Cardiac muscle cell (in vitro differentiated cells and primary cell): Measurements from ENCODE around the gene HLA-F. TPM values are rescaled to one million over a fixed set of nuclear protein-coding genes. Genes with fewer than 3 reads are reported as not detected.

ENCODE experiments used
- DNase-seq, 2 donors: peaks; one replicate each; pipeline versions ENCODE4 v3.0.0 to v3.0.0-alpha.2; 2010 to 2017; ENCODE audit warnings: low read depth in 1 of 2, low spot score in 1 of 2
- H3K27ac ChIP-seq: fragments of 200-600 bp; sonication (generic); 2 replicates; pipeline ENCODE4 v1.5.1; 2016
- H3K27me3 ChIP-seq: fragments of 200-600 bp; sonication (generic); 2 replicates; pipeline ENCODE4 v1.6.0; 2016; ENCODE audit warnings: control low read depth
- H3K36me3 ChIP-seq: fragments of 200-600 bp; sonication (generic); 2 replicates; pipeline ENCODE4 v1.5.1; 2016; ENCODE audit warnings: control low read depth
- H3K4me1 ChIP-seq: fragments of 200-600 bp; sonication (generic); 2 replicates; pipeline ENCODE4 v1.8.1; 2017; ENCODE audit warnings: low read depth, mild to moderate bottlenecking, mixed run types
- H3K4me3 ChIP-seq: fragments of 200-600 bp; sonication (generic); 2 replicates; pipeline ENCODE4 v1.5.1; 2016; ENCODE audit warnings: mild to moderate bottlenecking
- H3K9me3 ChIP-seq: fragments of 200-600 bp; sonication (generic); 2 replicates; pipeline ENCODE4 v1.5.1; 2017; ENCODE audit warnings: low read depth, mild to moderate bottlenecking, control low read depth
- polyA plus RNA-seq: library from polyadenylated mRNA; unstranded; fragments of >200 nt; fragmentation: Nextera tagmentation; extraction: Ambion mirVana; gene quantifications from 2 replicates; pipeline ENCODE4 v1.2.1, GENCODE V29; 2016
- total RNA-seq: library from RNA; depleted of rRNA; stranded (reverse); fragments of >200 nt; gene quantifications from 2 replicates; pipeline ENCODE4 v1.2.3, GENCODE V29; 2016
- TF ChIP-seq, protein P1 (sequence below): IDR thresholded peaks from 2 replicates; pipeline ENCODE4 v1.5.1; 2012; ENCODE audit warnings: low read depth, mild to moderate bottlenecking, low read length

The HLA-F gene
- total and polyA plus RNA-seq, 2 experiments from 2014 or later: 0.84 to 1.5 TPM

DNA sequence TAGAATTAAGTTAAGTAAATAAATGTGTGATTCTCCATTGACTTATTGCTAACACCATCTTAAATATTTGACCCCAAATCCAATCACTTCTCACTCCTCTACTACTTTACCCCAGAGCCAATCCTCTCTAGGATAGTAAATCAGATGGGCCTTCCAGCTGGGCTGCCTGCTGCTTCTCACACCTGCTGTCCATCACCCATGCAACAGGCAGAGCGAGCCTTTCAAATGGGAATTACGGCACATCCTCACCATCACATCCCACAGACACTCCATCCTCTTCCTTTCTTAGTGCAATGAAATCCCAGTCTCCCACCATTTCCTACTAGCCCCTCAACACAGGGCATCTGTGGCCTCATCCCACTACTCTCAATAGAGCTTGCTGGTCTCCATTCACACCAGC, 34.0 kb downstream of the HLA-F start:
- H3K27me3 ChIP-seq: peaks cover 6% of the 10 kb centered on the region
- TF ChIP-seq, protein P1, sequence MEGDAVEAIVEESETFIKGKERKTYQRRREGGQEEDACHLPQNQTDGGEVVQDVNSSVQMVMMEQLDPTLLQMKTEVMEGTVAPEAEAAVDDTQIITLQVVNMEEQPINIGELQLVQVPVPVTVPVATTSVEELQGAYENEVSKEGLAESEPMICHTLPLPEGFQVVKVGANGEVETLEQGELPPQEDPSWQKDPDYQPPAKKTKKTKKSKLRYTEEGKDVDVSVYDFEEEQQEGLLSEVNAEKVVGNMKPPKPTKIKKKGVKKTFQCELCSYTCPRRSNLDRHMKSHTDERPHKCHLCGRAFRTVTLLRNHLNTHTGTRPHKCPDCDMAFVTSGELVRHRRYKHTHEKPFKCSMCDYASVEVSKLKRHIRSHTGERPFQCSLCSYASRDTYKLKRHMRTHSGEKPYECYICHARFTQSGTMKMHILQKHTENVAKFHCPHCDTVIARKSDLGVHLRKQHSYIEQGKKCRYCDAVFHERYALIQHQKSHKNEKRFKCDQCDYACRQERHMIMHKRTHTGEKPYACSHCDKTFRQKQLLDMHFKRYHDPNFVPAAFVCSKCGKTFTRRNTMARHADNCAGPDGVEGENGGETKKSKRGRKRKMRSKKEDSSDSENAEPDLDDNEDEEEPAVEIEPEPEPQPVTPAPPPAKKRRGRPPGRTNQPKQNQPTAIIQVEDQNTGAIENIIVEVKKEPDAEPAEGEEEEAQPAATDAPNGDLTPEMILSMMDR: no peak
- H3K36me3 ChIP-seq: no peaks in the 10 kb centered on the region
- no peak overlapping the region for H3K27ac ChIP-seq
- H3K9me3 ChIP-seq: no peaks in the 10 kb centered on the region
- no peak overlapping the region for H3K4me3 ChIP-seq
- no peak for DNase-seq
- no peaks in the 10 kb centered on the region for H3K4me1 ChIP-seq

DNA sequence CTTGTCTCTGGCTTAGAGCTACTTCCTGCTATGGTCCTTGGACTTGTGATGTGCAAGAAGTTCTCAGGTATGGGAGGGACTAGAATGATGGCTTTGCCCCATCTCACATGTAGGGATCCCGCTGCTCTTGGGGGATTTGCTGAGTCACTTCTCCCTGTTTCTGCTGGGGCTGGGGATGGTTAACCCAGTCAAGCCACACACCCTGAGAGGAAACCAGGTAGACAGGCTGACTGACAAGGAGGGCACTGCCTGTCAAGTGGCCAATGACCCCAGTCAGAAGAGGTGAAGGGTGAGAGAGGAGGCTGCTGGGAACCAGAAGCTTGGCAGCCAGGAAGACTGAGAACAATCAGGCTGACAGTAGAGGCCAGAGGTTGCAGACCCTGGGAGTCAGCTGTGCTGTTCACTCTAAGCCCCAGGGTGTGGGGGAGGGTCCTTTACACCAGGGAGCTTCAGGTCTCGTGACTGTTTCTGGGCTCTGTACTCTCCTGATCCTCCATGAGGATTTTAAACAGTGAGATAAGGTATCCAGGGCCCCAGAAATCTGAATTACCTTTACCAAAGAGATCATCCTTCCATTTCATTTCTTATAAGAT, 34.6 kb downstream of the HLA-F start:
- Histone ChIP-seq H3K4me3 (no peak overlapping the region), H3K27me3 (peaks cover 4% of the 10 kb centered on the region), H3K27ac (no peak overlapping the region), H3K4me1 (no peaks in the 10 kb centered on the region), H3K9me3 (no peaks in the 10 kb centered on the region), H3K36me3 (no peaks in the 10 kb centered on the region)
- TF ChIP-seq, protein P1: no peak
- DNase-seq: no peak

GRCh38 chr6:29758761-29759160, 35.5 kb downstream of the HLA-F start:
- H3K9me3 ChIP-seq: no peaks in the 10 kb centered on the region
- H3K27ac ChIP-seq: no peak overlapping the region
- DNase-seq: no peak

DNA sequence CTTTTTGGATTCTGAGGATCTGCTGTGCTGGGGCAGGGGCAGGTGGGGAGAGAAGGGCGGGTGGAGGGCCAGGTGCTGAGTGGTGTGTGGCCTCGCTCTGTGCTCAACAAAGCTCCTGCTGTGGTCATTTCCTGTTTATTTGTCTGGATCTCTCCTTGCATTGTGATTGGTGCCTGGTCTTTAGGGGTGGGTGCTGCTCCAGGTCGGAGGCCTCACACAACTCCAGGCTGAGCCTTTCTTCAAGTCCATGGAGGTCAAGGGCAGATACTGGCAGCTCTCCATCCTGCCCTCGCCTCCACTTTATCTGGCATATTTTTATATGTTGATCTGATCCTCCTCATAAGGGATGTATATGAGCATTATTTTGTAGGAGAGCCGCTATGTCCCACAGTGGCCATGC, 36.2 kb downstream of the HLA-F start:
- TF ChIP-seq, protein P1: no peak
- Histone ChIP-seq H3K4me1 (no peaks in the 10 kb centered on the region), H3K36me3 (no peaks in the 10 kb centered on the region), H3K9me3 (no peaks in the 10 kb centered on the region), H3K27ac (no peak overlapping the region), H3K4me3 (no peak overlapping the region), H3K27me3 (peaks cover 4% of the 10 kb centered on the region)
- no peak for DNase-seq

More at GRCh38 chr6:29758761-29759160, 35.5 kb downstream of the HLA-F start:
- TF ChIP-seq, protein P1: no peak
- H3K4me1 ChIP-seq: no peaks in the 10 kb centered on the region
- peaks cover 4% of the 10 kb centered on the region for H3K27me3 ChIP-seq
- H3K4me3 ChIP-seq: no peak overlapping the region
- H3K36me3 ChIP-seq: no peaks in the 10 kb centered on the region

GRCh38 chr6:29760328-29760727, 37.1 kb downstream of the HLA-F start:
- H3K27me3 ChIP-seq: peaks cover 1% of the 10 kb centered on the region
- H3K4me3 ChIP-seq: no peak overlapping the region
- TF ChIP-seq, protein P1: no peak
- no peaks in the 10 kb centered on the region for H3K36me3 ChIP-seq
- no peaks in the 10 kb centered on the region for H3K9me3 ChIP-seq
- no peaks in the 10 kb centered on the region for H3K4me1 ChIP-seq
- no peak for DNase-seq
- H3K27ac ChIP-seq: no peak overlapping the region
